GM19455 (cell line): ENCODE measurements around the gene GPC6.

Source experiments
- ATAC-seq: cut with Tn5 transposase; IDR thresholded peaks from one replicate; pipeline ENCODE4 v1.9.1; 2021; ENCODE audit not compliant: unreplicated experiment

The GPC6 gene

DNA sequence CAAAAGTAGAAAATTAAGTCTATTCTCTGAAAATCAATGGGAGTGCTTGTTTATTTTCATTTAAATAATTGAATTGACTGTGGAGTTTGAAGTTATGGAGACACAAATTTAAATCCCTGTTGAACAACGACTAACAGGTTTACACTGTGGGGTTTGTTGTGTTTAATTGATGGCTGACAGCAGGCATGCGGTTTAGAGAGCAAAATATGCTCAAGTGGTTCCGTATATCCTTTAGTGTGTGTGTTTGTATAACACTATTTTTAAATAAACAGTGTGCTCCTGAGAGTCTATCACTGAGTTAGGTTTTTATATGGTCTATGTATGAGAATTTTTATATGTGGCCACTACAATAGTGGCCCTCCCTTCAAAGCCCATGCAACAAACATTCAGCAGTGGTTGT is 332.0 kb downstream of the GPC6 start:
- ATAC-seq = no peak

DNA sequence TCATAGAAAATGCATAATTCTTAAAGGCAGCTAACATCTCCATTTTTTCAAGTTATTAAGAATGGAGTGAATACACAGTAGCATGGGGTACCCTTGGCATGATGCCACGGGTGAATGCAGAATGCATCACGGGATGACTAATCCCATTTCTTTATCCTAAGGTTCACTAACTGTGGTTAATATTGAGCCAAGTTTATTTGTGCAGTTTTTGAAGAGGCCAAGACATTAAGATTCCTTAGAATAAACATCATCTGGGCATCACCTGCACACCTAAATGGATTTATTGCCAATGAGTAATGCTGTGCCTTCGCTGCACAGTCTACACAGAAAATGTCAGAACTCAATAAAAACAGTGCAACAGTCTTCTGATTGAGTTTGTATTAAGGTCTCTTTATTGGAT is 333.1 kb downstream of the GPC6 start:
- no peak for ATAC-seq

DNA sequence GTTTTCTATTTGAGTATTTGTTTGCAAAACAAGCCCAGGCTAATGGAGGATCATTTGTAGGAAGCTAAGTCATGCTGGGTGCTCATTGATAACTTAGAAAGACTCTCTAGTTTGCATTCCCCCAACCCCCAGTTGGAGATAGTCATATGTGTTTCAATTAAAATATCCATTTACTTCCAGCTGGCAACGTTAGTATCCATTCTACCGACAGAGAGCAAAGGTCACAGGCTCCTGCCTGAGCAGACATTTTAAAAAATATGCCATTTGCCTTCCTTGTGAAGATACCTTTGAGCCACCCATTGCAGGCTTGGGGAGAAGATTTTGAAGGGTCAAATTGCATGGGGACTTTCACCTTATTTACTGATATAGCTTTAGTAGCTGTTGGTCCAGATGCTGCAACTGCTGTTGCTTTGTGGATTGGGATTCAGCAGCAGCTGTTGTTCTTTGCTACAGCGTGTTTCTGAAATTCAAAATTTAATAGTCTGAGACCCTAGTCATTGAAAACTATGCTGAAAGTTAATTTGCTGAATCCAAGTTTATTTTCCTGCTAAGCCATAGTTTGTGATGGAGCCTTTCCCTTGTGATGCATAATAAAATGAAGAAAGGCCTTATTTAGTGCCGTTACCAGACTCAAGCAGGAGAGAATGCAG is 335.1 kb downstream of the GPC6 start:
- no peak for ATAC-seq

DNA sequence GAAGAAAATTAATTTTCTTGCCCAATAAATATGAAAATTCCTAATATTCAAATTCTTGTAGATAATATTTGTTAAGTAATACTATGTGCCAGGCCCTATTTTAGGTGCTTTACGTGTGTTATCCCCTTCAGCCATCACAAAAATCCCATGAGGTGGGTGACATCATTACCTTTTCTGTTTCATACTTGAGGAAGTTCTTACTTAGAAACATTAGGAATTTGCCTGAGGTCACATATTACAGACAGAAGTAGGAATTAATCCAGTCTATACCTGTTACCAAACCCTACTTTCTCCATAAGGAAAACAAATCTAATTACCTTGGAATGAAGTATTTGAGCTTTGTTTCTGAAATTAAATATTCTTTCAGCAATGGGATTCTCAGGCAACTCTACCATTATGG is 336.1 kb downstream of the GPC6 start:
- ATAC-seq = no peak

DNA sequence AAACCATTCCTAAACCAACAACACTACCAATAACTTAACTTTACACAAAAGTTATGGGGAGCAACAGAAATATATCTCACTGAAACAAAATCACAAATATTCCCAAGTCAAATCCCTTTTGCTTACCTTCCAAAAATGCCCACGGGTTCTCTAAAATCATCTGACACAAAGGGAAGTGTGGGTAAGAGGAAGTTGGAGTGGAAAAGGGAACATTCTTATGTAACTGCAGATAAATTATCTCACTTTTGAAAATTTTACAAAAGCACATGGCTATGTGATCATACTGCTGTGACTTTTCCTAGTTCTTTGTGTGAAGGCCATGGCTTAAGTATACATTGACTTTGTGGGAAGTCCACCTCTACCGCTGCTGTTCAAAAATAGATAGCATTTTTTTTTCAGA is 350.5 kb downstream of the GPC6 start:
- no peak for ATAC-seq

DNA sequence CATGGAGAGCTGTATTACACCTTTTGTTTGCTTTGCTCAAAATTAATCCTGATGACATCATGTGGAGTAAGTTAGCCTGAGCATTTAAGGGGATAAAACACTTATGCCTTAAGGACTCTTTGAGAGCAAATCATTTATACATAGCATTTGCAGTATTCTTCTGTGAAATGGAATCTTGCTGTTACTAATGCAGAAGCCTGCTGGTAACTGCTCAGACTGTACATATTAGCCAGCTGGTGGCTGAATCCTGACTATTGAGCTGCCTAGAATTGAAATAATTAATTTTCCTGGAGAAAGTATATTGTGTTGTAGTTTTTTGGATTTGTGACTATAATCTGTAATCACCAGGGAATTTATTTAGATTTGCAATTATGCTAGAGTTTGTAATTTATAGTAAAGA is 363.2 kb downstream of the GPC6 start:
- no peak for ATAC-seq

DNA sequence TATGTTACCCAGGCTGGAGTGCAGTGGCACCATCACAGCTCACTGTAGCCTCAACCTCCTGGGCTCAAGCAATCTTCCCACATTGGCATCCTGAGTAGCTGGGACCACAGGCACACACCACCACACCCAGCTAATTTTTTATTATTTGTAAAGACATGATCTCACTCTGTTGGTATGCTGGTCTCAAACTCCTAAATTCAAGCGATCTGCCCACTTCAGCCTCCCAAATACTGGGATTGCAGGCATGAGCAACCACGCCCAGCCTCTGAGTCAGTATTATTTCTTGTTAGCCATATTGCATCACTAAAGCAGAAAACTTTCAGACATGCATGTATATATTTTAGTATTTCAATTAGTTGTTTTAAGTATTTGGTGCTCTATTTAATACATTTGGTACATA is 376.4 kb downstream of the GPC6 start:
- no peak for ATAC-seq

DNA sequence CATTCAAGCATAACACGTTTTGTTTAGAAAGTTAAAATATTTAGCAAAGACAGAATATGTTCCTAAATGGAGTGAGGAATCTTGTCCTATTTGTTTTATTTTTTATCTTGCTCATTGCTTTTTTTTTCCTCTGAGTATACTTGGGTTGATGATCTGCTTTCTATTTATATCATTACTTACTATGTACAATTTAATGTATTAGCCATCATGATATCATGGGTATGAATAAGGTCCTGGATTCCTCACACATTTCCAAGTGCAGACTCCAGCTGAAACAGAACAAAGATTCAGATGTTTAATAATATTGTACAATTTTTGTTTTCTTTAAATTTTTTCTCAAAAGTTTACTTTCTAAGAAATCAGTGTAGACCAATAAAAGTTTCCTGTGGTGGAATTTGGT is 388.2 kb downstream of the GPC6 start:
- ATAC-seq = no peak

DNA sequence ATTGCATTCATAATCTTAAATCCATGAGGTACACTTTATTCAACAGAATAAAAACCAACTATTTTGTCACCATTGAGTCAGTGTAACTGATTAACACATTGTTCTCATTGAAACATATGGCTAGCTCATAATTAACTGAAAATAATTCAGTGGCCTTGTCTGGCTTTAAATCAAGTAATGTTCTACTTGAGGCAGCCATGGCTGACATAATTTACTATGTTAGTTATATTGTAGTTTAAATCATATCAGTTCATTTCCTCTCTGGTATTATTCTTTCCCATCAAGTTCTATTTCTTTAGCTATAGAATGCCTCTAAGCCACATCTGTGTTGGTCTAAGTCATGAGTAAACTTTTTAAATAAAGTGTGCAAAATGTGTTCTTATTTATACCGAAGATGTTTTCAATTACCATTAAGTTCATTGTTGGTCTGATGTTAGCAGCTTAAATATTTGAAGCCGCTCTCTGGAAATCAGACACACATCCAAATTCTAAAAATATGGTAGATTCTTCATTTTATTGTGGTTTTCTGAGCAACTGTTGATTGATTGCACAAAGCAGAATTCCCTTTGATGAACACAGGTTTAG is 393.7 kb downstream of the GPC6 start:
- no peak for ATAC-seq

DNA sequence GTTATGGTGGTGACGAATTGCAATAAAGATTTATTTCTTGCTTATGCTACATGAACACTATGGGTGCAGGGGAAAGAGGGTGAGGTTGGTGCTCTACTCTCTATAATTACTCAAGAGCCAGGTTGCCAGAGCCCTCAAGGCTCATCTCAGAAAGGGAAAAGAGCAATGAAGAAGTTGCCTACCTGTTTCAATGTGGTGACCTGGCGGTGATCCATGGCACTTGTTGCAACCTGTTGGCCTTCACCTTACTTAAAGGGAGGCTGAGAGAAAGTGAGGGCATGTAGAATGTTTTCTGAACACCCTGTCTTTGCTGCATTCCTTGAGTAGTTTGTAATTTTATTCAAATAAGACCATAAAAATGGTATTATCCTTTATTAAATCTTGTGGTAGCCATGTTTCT is 394.4 kb downstream of the GPC6 start:
- ATAC-seq = no peak

DNA sequence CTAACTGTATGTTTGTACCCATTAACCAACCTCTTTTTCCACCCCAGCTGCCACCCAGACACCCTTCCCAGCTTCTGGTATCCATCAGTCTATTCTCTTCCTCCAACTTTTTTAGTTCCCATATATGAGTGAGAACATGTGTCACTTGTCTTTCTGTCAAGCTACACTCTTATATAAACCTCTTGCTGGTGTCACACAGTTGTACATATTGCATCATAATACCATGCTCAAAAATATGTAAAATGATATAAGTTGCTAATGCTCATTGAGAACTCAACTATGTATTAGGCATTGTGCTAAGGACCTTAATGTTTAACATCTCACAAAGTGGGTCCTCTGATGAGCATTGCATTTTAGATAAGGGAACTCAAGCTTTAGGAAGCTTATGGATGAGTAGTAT is 395.4 kb downstream of the GPC6 start:
- ATAC-seq = no peak

DNA sequence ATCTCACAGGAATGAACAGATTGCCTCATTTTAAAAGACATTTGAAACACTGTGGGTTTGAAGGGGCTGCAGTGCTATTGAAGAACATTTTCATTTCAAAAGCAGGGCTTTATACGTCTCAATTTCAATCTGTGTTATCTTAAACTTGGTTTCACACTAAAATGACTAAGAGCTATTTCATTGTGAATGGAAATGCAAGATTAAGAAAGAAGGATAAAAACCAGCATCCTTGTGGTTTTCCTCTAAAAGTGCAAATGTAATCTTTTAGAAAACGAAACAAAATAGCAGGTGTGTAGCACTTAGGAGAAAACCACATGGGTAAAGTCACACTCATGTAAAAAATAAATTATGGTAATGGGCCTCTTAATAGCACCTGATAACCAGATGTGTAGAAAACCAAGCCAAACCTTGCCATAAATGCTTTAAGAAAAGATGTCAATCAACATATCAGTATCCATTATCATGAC is 397.7 kb downstream of the GPC6 start:
- no peak for ATAC-seq

DNA sequence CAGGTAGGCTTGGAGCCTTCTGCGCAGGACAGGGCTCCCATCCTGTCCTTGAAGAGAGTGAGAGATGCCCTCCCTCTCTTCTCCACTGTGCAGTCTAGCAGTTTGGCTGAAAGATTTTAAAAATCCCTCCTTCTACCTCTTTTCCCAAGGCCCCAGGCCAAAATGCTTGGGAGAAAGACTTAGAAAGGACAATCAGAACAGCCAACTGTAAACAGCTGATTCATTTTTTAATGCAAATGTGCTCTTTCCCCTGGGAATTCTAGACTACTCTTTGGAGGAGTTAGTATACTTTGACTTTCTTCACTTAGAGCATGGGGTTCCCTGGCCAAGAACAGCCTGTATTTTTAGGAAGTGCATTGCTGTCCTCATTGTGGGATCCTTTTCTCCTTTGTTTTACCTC is 398.9 kb downstream of the GPC6 start:
- ATAC-seq = no peak

DNA sequence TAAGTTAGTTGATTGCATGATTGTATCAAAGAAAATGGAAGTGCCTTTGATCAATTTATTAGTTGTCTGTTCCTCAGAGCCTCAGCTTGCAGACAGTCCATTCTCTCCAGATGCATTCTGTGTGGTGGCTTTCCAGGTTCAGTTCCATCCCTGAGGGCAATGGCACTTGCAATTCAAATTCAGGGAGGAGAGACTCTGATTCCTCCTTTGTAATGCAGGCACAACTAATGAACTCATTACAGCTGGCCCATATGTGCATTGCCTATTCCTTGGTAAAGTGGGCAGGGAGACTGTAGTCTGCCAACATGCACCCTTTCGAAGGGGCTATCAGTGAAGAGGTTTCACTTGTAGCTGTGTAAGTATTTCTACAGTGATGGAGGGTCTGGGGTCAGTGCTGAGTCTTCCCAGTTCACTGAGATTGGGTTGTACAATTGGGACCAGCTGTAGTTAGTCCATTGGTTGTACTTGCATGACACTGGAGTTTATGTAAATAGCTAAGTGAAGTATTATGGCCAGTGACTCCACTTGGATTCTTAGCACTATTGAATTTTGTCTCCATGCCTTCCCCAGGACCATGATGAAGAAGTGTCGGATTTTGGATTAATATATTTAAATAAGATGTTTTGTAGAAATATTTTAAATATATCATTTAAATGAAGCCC is 401.7 kb downstream of the GPC6 start:
- no peak for ATAC-seq

DNA sequence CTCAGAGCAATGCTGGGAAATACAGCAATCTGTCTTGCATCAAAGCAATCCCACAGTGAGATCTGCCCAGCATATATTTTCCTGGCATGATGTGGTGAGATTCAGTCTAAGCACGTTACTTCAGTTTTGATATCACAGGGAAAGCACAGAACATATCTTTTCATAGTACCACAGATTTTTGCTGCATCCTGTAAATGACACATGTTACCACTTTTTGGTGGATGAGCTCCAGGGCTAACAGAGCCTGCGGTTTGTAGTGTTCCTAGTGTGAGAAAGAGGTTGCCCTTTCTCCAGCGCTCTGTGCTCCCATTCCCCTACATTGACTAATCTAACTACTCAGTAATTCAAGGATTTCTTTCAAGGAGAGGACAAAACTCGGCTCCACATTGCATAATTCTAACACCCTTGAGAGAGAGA is 409.0 kb downstream of the GPC6 start:
- ATAC-seq = no peak

DNA sequence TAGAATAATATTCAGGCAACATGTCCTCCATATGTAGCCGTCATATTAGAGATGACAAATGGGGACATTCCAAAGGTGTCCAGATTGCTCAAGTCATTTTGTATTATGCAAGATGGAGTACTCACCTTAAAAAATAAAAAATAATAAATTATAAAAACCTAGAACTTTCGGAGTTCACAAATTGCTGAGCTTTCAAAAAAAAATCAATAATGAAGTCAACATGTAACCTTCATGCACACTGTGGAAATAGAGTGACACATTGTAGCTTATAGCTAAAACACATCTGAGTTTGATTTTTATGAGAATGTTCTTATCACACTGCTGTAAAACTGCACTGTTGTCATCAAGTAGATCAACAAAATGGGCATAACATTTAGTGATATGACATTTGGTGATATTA is 411.2 kb downstream of the GPC6 start:
- ATAC-seq = no peak

DNA sequence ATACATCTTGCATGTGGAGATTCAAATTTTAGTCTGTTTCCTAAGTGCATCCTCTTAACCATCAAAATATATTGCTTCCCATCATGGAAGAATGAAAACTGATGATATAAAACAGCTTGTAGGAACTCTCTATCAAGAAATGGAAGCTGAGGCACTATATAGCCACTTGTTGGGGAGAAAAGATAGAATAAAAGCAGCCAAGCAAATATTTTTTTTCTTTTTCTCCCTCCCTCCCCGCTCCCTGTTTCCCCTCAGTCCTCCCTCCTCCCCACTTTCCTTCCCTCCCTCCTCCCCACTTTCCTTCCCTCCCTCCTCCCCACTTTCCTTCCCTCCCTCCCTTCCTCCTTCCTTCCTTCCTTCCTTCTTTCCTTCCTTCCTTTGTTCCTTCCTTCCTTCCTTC is 413.8 kb downstream of the GPC6 start:
- no peak for ATAC-seq

DNA sequence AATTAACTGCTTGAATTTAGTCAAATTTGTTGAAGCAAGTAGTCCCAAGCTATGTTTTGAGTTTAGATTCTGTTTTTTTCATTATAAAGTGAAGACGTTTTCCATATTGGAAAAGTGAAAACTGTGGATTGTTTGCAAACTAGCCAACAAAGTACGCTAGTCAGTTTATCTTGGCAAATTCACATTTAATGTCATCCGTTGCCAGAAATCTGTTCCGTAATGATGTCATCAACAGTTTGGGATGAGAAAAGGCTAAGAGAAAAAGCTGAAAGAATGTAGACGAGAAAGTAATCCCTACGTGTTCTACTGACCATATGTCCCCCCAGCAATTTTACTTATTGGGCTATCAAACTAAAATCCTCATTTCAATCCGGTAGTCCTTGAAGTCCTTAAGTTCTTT is 419.6 kb downstream of the GPC6 start:
- ATAC-seq = no peak

DNA sequence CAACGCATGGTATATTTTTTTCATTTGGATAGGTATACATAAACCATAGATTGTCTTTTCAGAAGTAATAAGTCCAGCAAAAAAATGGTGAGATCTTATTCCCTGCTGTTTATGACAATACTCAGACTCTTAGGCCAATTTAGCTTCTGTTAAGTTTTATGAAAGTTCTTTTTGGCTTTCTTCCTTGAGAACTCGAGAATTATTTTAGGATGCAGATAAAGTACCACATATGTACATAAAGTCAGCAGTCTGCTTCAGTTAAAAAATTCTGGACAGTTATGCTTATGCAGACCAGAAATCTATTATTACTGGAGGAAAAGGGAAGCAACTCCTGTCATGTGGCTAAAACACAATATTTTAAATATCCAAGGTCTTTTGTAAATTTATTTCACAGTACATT is 422.9 kb downstream of the GPC6 start:
- no peak for ATAC-seq

DNA sequence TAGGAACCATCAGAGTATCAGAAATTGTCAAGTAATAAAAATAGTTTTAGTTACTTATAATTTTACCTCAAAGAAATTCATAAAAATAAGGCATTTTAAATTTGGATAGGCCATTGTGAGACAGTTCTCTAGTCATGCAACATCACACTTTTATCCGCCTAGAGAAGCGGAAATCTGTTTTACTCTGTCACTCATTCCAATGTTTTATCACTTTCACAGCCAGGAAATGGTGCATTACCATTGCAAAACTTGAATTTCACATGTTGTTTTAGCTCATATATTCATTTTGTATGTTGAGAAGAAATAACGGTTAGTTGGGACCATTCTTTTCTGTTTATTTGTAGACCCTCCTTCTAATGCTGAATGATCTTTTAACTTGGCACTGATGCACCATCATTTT is 427.2 kb downstream of the GPC6 start:
- no peak for ATAC-seq

DNA sequence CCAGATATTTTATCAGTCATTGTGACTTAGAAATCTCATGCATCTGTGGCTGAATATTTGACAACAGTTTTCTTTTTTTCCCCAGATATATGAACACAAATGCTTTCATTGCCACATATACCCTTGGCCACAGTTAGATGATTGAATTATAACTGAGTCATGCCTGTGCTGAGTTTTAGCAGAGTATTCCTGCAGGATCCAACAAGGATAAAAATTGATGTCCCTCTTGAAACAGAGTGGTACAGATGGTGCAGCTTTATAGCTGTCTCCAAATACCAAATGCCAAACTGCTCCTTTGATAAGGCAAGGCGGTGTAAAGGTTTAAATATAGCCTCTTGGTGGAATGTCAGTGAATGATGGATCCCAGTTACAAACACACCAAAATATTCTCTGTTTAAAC is 428.5 kb downstream of the GPC6 start:
- no peak for ATAC-seq

DNA sequence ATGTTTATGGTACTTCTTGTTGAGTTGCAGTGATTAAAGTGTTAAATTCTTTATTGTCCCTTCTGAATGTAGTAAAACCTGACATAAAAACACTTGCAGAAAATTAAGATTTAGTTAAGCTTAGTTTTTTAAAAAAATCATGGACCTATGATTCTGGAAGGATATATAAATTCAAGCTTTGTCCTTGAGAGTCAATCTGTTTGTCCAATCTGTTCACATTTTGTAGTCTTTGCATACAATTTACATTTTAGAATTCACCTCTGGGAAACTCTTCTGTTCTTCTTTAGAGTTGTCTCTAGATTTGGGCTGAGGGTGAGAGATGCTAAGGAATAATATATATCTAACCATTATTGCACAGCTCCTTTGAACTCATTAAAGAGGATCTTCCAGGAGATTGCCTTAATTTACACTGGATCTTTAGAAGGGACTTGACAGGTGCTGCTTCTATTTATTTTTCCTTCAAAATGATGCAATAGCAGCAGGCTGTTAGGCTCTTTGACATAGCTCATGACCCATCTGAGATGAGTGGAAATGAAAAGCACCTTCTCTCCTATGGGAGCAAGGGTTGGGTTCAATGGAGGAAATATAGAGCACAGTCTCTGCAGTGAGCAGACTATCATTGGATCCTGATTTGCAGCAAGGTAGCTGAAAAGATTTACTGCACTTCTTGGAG is 433.9 kb downstream of the GPC6 start:
- no peak for ATAC-seq
